ENCODE measurements around the gene ANKRD1.
"Not testable (repeated sequence)": the region's sequence is repeated elsewhere in the genome, so short reads cannot be mapped to it uniquely, and the experiment has no call there.

ANKRD1 gene

GRCh38 chr10:90920986-90921666, at the start of gene ANKRD1:
Gene ANKRD1 (minus strand): TSS chr10:90921087. CDS start chr10:90921027, 60 bp downstream.
- no peak for DNase-seq

GRCh38 chr10:90969947-90970673, 49.2 kb upstream of the ANKRD1 start:
- DNase-seq: no peak

GRCh38 chr10:90969121-90969534, 48.2 kb upstream of the ANKRD1 start:
- DNase-seq: no peak

- DNase-seq: no peak
Measured at GRCh38 chr10:90968328-90969081, 47.6 kb upstream of the ANKRD1 start.

GRCh38 chr10:90967865-90968264, 47.0 kb upstream of the ANKRD1 start:
- DNase-seq: no peak

GRCh38 chr10:90966146-90966545, 45.3 kb upstream of the ANKRD1 start:
- DNase-seq: no peak

GRCh38 chr10:90965720-90966119, 44.8 kb upstream of the ANKRD1 start:
- DNase-seq: no peak

- no peak for DNase-seq
Measured at GRCh38 chr10:90964781-90965465, 44.0 kb upstream of the ANKRD1 start.

GRCh38 chr10:90963331-90963730, 42.4 kb upstream of the ANKRD1 start:
- DNase-seq: no peak

- DNase-seq: no peak
Measured at GRCh38 chr10:90960355-90960814, 39.5 kb upstream of the ANKRD1 start.

- no peak for DNase-seq
Measured at GRCh38 chr10:90959826-90960225, 38.9 kb upstream of the ANKRD1 start.

GRCh38 chr10:90958781-90959180, 37.9 kb upstream of the ANKRD1 start:
- DNase-seq: no peak

GRCh38 chr10:90947030-90947960, 26.4 kb upstream of the ANKRD1 start:
- no peak for DNase-seq

GRCh38 chr10:90945491-90946070, 24.7 kb upstream of the ANKRD1 start:
- no peak for DNase-seq

- DNase-seq: no peak
Measured at GRCh38 chr10:90944749-90945148, 23.9 kb upstream of the ANKRD1 start.

- not testable (repeated sequence) for DNase-seq
Measured at GRCh38 chr10:90942980-90943379, 22.1 kb upstream of the ANKRD1 start.

GRCh38 chr10:90939648-90940047, 18.8 kb upstream of the ANKRD1 start:
- DNase-seq: no peak

- no peak for DNase-seq
Measured at GRCh38 chr10:90939116-90939515, 18.2 kb upstream of the ANKRD1 start.

- DNase-seq: no peak
Measured at GRCh38 chr10:90937645-90938258, 16.9 kb upstream of the ANKRD1 start.

GRCh38 chr10:90936276-90936659, 15.4 kb upstream of the ANKRD1 start:
- no peak for DNase-seq

All from NCI-H1694 treated with DMSO at 0.1 percent for 48 hours (cell line).